Natural killer cell treated with Interleukin-12 subunit alpha and Interleukin-12 subunit beta and Interleukin-15 and Interleukin-18, amount 100 ng/mL, for 72 hours (primary cell): ENCODE results near the gene GBGT1. TPM values are rescaled to one million over a fixed set of nuclear protein-coding genes. Genes with fewer than 3 reads are reported as not detected.
A peak's percentile ranks its signal among the peaks of the same experiment; 100 is the strongest.
"Not testable (repeated sequence)": the region's sequence is repeated elsewhere in the genome, so short reads cannot be mapped to it uniquely, and the experiment has no call there.

ENCODE experiments used
- ATAC-seq, 2 donors: fragments of 150-1000 bp; cut with Tn5 transposase in 1 of 2; sonication (Bioruptor Pico), chemical (Tn5 transposase) in 1 of 2; 2 replicates each; pipeline ENCODE4 v1.10.0; 2021
- DNase-seq: peaks from one replicate; pipeline ENCODE4 v3.0.0; 2022; ENCODE audit warnings: low spot score
- H3K27ac Mint-ChIP-seq, 2 donors: 1 replicate in 1 of 2; 2 replicates in 1 of 2; pipeline ENCODE4 v1.8.0; 2022; ENCODE audit warnings: mixed read lengths in 2 of 2, mild to moderate bottlenecking in 1 of 2, moderate library complexity in 1 of 2
- H3K27me3 Mint-ChIP-seq, 2 donors: 1 replicate in 1 of 2; 2 replicates in 1 of 2; pipeline ENCODE4 v1.8.0; 2022; ENCODE audit warnings: mixed read lengths in 2 of 2
- H3K36me3 Mint-ChIP-seq: one replicate; pipeline ENCODE4 v1.8.0; 2022; ENCODE audit warnings: mixed read lengths
- H3K4me1 Mint-ChIP-seq, 2 donors: 1 replicate in 1 of 2; 2 replicates in 1 of 2; pipeline ENCODE4 v1.8.0; 2022; ENCODE audit warnings: low read depth in 2 of 2, mixed read lengths in 2 of 2, mild to moderate bottlenecking in 1 of 2
- H3K4me3 Mint-ChIP-seq: one replicate; pipeline ENCODE4 v1.8.0; 2022; ENCODE audit warnings: mixed read lengths
- H3K9me3 Mint-ChIP-seq: 2 replicates; pipeline ENCODE4 v1.8.0; 2022; ENCODE audit warnings: mixed read lengths
- total RNA-seq, 2 donors: library from RNA; stranded (reverse); gene quantifications; one replicate each; pipeline ENCODE4 v1.2.3, GENCODE V29; 2022

GBGT1 gene
- total RNA-seq, result 1 to 10 TPM; 4.1 to 7.2 TPM

GRCh38 chr9:133163504-133164172, at the start of gene GBGT1:
Gene GBGT1, minus strand, starts transcription at chr9:133163914. Its CDS starts 1,502 bp downstream, at chr9:133162412.
- no peak for DNase-seq
- H3K4me3 Mint-ChIP-seq, result peak within 1 kb of the TSS; percentile 65
- no peak within 1 kb of the TSS for H3K27ac Mint-ChIP-seq
- peaks cover 6 to 17% of the 10 kb centered on the region in 2 donors for H3K27me3 Mint-ChIP-seq
- peak; percentile 67 to 73 for ATAC-seq
- no peaks in the 10 kb centered on the region for H3K36me3 Mint-ChIP-seq
- peaks cover 0 to 5% of the 10 kb centered on the region in 2 donors for H3K4me1 Mint-ChIP-seq
- no peaks in the 10 kb centered on the region for H3K9me3 Mint-ChIP-seq

GRCh38 chr9:133210609-133211008, 46.9 kb upstream of the GBGT1 start:
- Mint-ChIP-seq H3K27ac (no peak overlapping the region), H3K27me3 (peaks cover 28 to 37% of the 10 kb centered on the region in 2 donors), H3K4me1 (no peaks in the 10 kb centered on the region), H3K9me3 (no peaks in the 10 kb centered on the region), H3K4me3 (no peak overlapping the region), H3K36me3 (no peaks in the 10 kb centered on the region)
- DNase-seq (no peak), ATAC-seq (no peak)

GRCh38 chr9:133210202-133210532, 46.5 kb upstream of the GBGT1 start:
- no peaks in the 10 kb centered on the region for H3K4me1 Mint-ChIP-seq
- H3K27me3 Mint-ChIP-seq, result peaks cover 25 to 32% of the 10 kb centered on the region in 2 donors
- ATAC-seq (no peak), DNase-seq (no peak)
- no peak overlapping the region for H3K27ac Mint-ChIP-seq
- no peaks in the 10 kb centered on the region for H3K36me3 Mint-ChIP-seq
- no peak overlapping the region for H3K4me3 Mint-ChIP-seq
- H3K9me3 Mint-ChIP-seq, result no peaks in the 10 kb centered on the region

GRCh38 chr9:133209327-133210201, 45.9 kb upstream of the GBGT1 start:
- not testable (repeated sequence) for DNase-seq, H3K4me3 Mint-ChIP-seq, ATAC-seq, H3K27ac Mint-ChIP-seq, H3K36me3 Mint-ChIP-seq, H3K4me1 Mint-ChIP-seq, H3K9me3 Mint-ChIP-seq
- H3K27me3 Mint-ChIP-seq, result peaks cover 20 to 27% of the 10 kb centered on the region in 2 donors

- ATAC-seq, H3K27ac Mint-ChIP-seq, H3K4me3 Mint-ChIP-seq, DNase-seq, H3K9me3 Mint-ChIP-seq, H3K4me1 Mint-ChIP-seq, H3K36me3 Mint-ChIP-seq: not testable (repeated sequence)
- peaks cover 16 to 20% of the 10 kb centered on the region in 2 donors for H3K27me3 Mint-ChIP-seq
Observed at GRCh38 chr9:133208880-133209300, 45.2 kb upstream of the GBGT1 start, which contains the start of gene OBP2B. Gene OBP2B, minus strand, starts transcription at chr9:133209250. Its CDS starts 51 bp downstream, at chr9:133209199.

GRCh38 chr9:133208171-133208879, 44.6 kb upstream of the GBGT1 start:
- ATAC-seq, H3K27ac Mint-ChIP-seq, H3K4me1 Mint-ChIP-seq, H3K36me3 Mint-ChIP-seq, H3K9me3 Mint-ChIP-seq, DNase-seq, H3K4me3 Mint-ChIP-seq: not testable (repeated sequence)
- peaks cover 16 to 17% of the 10 kb centered on the region in 2 donors for H3K27me3 Mint-ChIP-seq

GRCh38 chr9:133207540-133208170, 43.9 kb upstream of the GBGT1 start:
- no peak overlapping the region for H3K27ac Mint-ChIP-seq
- no peaks in the 10 kb centered on the region for H3K36me3 Mint-ChIP-seq
- no peaks in the 10 kb centered on the region for H3K9me3 Mint-ChIP-seq
- peaks cover 11 to 16% of the 10 kb centered on the region in 2 donors for H3K27me3 Mint-ChIP-seq
- ATAC-seq, result no peak
- no peaks in the 10 kb centered on the region for H3K4me1 Mint-ChIP-seq
- no peak for DNase-seq
- no peak overlapping the region for H3K4me3 Mint-ChIP-seq

GRCh38 chr9:133207021-133207531, 43.4 kb upstream of the GBGT1 start:
- Mint-ChIP-seq H3K27ac (no peak overlapping the region), H3K4me1 (no peaks in the 10 kb centered on the region), H3K27me3 (peaks cover 10 to 16% of the 10 kb centered on the region in 2 donors), H3K9me3 (no peaks in the 10 kb centered on the region), H3K36me3 (no peaks in the 10 kb centered on the region), H3K4me3 (no peak overlapping the region)
- DNase-seq (no peak), ATAC-seq (no peak)

- peaks cover 2 to 14% of the 10 kb centered on the region in 2 donors for H3K27me3 Mint-ChIP-seq
- H3K9me3 Mint-ChIP-seq, result no peaks in the 10 kb centered on the region
- no peak for ATAC-seq
- H3K36me3 Mint-ChIP-seq, result no peaks in the 10 kb centered on the region
- DNase-seq, result no peak
- no peak overlapping the region for H3K4me3 Mint-ChIP-seq
- no peak overlapping the region for H3K27ac Mint-ChIP-seq
- H3K4me1 Mint-ChIP-seq, result no peaks in the 10 kb centered on the region
Observed at GRCh38 chr9:133205996-133206931, 42.5 kb upstream of the GBGT1 start.

- H3K27ac Mint-ChIP-seq, H3K9me3 Mint-ChIP-seq, H3K4me3 Mint-ChIP-seq, DNase-seq, H3K36me3 Mint-ChIP-seq, ATAC-seq, H3K4me1 Mint-ChIP-seq: not testable (repeated sequence)
- peaks cover under 1 to 15% of the 10 kb centered on the region in 2 donors for H3K27me3 Mint-ChIP-seq
Observed at GRCh38 chr9:133205481-133205887, 41.8 kb upstream of the GBGT1 start.

GRCh38 chr9:133204993-133205336, 41.3 kb upstream of the GBGT1 start:
- H3K9me3 Mint-ChIP-seq, result peaks cover 2% of the 10 kb centered on the region
- no peaks in the 10 kb centered on the region for H3K36me3 Mint-ChIP-seq
- H3K4me3 Mint-ChIP-seq, result no peak overlapping the region
- ATAC-seq (no peak), DNase-seq (no peak)
- H3K27ac Mint-ChIP-seq, result no peak overlapping the region
- H3K4me1 Mint-ChIP-seq, result peaks cover 3 to 6% of the 10 kb centered on the region in 2 donors
- H3K27me3 Mint-ChIP-seq, result peaks cover 6 to 15% of the 10 kb centered on the region in 2 donors

- no peak for ATAC-seq
- Mint-ChIP-seq H3K36me3 (no peaks in the 10 kb centered on the region), H3K27me3 (peaks cover 11 to 14% of the 10 kb centered on the region in 2 donors), H3K9me3 (peaks cover 3% of the 10 kb centered on the region), H3K4me1 (peaks cover 6 to 8% of the 10 kb centered on the region in 2 donors), H3K27ac (no peak overlapping the region), H3K4me3 (no peak overlapping the region)
- DNase-seq, result no peak
Observed at GRCh38 chr9:133204335-133204992, 40.8 kb upstream of the GBGT1 start.
